ENCODE measurements around the gene BLVRA. TPM values are rescaled to one million over a fixed set of nuclear protein-coding genes. Genes with fewer than 3 reads are reported as not detected.
"Not testable (repeated sequence)": the region's sequence is repeated elsewhere in the genome, so short reads cannot be mapped to it uniquely, and the experiment has no call there.

Gene BLVRA
- total RNA-seq, 1 donor from 2014 or later: 37.8 TPM

- DNase-seq (ENCODE audit: low read depth): no peak
These were observed 41.1 kb downstream of the BLVRA start for GRCh38 chr7:43799605-43800004.

GRCh38 chr7:43803865-43804264, 45.4 kb downstream of the BLVRA start:
- DNase-seq (ENCODE audit: low read depth): no peak

- DNase-seq (ENCODE audit: low read depth): no peak
These were observed 49.9 kb downstream of the BLVRA start for GRCh38 chr7:43808410-43808809.

- DNase-seq (ENCODE audit: low read depth): peak; percentile 13
These were observed 51.9 kb downstream of the BLVRA start for GRCh38 chr7:43810195-43810941.

- no peak for DNase-seq (ENCODE audit: low read depth)
These were observed 56.9 kb downstream of the BLVRA start for GRCh38 chr7:43815373-43815772.

GRCh38 chr7:43816046-43816797, 57.7 kb downstream of the BLVRA start:
- not testable (repeated sequence) for DNase-seq (ENCODE audit: low read depth)

- DNase-seq (ENCODE audit: low read depth): not testable (repeated sequence)
These were observed 64.9 kb downstream of the BLVRA start for GRCh38 chr7:43823425-43823824.

GRCh38 chr7:43823941-43824340, 65.5 kb downstream of the BLVRA start:
- DNase-seq (ENCODE audit: low read depth): no peak

GRCh38 chr7:43824513-43824912, 66.0 kb downstream of the BLVRA start:
- DNase-seq (ENCODE audit: low read depth): not testable (repeated sequence)

- no peak for DNase-seq (ENCODE audit: low read depth)
These were observed 66.5 kb downstream of the BLVRA start for GRCh38 chr7:43824963-43825362.

GRCh38 chr7:43825391-43825808, 66.9 kb downstream of the BLVRA start:
- no peak for DNase-seq (ENCODE audit: low read depth)

GRCh38 chr7:43830917-43831316, 72.4 kb downstream of the BLVRA start:
- not testable (repeated sequence) for DNase-seq (ENCODE audit: low read depth)

- no peak for DNase-seq (ENCODE audit: low read depth)
These were observed 76.2 kb downstream of the BLVRA start for GRCh38 chr7:43834463-43835251.

- no peak for DNase-seq (ENCODE audit: low read depth)
These were observed 79.8 kb downstream of the BLVRA start for GRCh38 chr7:43838201-43838658.

- DNase-seq (ENCODE audit: low read depth): no peak
These were observed 84.8 kb downstream of the BLVRA start for GRCh38 chr7:43843296-43843695.

- DNase-seq (ENCODE audit: low read depth): no peak
These were observed 85.8 kb downstream of the BLVRA start for GRCh38 chr7:43844257-43844656.

- no peak for DNase-seq (ENCODE audit: low read depth)
These were observed 86.2 kb downstream of the BLVRA start for GRCh38 chr7:43844662-43845061.

GRCh38 chr7:43847496-43847895, 89.0 kb downstream of the BLVRA start:
- DNase-seq (ENCODE audit: low read depth): no peak

GRCh38 chr7:43849047-43849446, 90.6 kb downstream of the BLVRA start:
- DNase-seq (ENCODE audit: low read depth): peak; percentile 49

- DNase-seq (ENCODE audit: low read depth): peak; percentile 53
These were observed 92.1 kb downstream of the BLVRA start for GRCh38 chr7:43850348-43851116.

- DNase-seq (ENCODE audit: low read depth): no peak
These were observed 93.3 kb downstream of the BLVRA start for GRCh38 chr7:43851805-43852204.

Data from myocyte (in vitro differentiated cells).